Naive thymus-derived CD4-positive, alpha-beta T cell (primary cell): ENCODE measurements around the gene TNFRSF1B. TPM values are rescaled to one million over a fixed set of nuclear protein-coding genes. Genes with fewer than 3 reads are reported as not detected.

Source experiments
- ATAC-seq: fragments of 150-1000 bp; cut with Tn5 transposase; 2 replicates; pipeline ENCODE4 v1.10.0; 2021; ENCODE audit warnings: mild to moderate bottlenecking, moderate library complexity
- CTCF ChIA-PET: fragments of 350-600 bp; sonication (Branson Sonifier 250); formaldehyde crosslinking; loops from one replicate; lab custom pipeline; 2021; ENCODE audit warnings: antibody characterized with exemption; lab: Charles Lee
- POLR2A ChIA-PET: fragments of 350-600 bp; sonication (Branson Sonifier 250); formaldehyde crosslinking; loops from one replicate; lab custom pipeline; 2021; ENCODE audit warnings: antibody characterized with exemption, inconsistent platforms; lab: Charles Lee
- DNase-seq, 9 donors: peaks; one replicate each; pipeline versions ENCODE4 v3.0.0 to v3.0.0-alpha.2; 2020 to 2022; ENCODE audit warnings: mixed read lengths in 1 of 9
- H3K27ac ChIP-seq: one replicate; pipeline ENCODE4 v1.7.0; 2013; ENCODE audit warnings: mild to moderate bottlenecking, low read depth, low read length, moderate library complexity
- H3K27me3 ChIP-seq, 2 donors: one replicate each; pipeline ENCODE4 v1.7.0; 2013; ENCODE audit warnings: low read length in 2 of 2, mild to moderate bottlenecking in 2 of 2, moderate library complexity in 2 of 2; ENCODE audit not compliant: control insufficient read depth in 2 of 2, insufficient read depth in 2 of 2
- H3K36me3 ChIP-seq, 3 experiments: 1 replicate in 2 of 3; 2 replicates in 1 of 3; pipeline ENCODE4 v1.7.0; 2013; ENCODE audit warnings: low read length in 3 of 3, mild to moderate bottlenecking in 3 of 3, moderate library complexity in 1 of 3; ENCODE audit not compliant: insufficient read depth in 3 of 3, control insufficient read depth in 2 of 3
- H3K4me1 ChIP-seq, 2 donors: one replicate each; pipeline ENCODE4 v1.7.0; 2013; ENCODE audit warnings: low read length in 2 of 2, mild to moderate bottlenecking in 2 of 2, moderate library complexity in 1 of 2; ENCODE audit not compliant: control insufficient read depth in 2 of 2, insufficient read depth in 2 of 2
- H3K4me3 ChIP-seq: 2 replicates; pipeline ENCODE4 v1.7.0; 2013; ENCODE audit warnings: mild to moderate bottlenecking, low read length
- H3K9me3 ChIP-seq, 3 experiments: 1 replicate in 2 of 3; 2 replicates in 1 of 3; pipeline ENCODE4 v1.7.0; 2013; ENCODE audit warnings: low read length in 3 of 3; ENCODE audit not compliant: control insufficient read depth in 2 of 3
- H3K27ac Mint-ChIP-seq, 9 donors: one replicate each; pipeline ENCODE4 v1.8.0; 2020 to 2022; ENCODE audit warnings: mixed read lengths in 9 of 9, mild to moderate bottlenecking in 8 of 9, moderate library complexity in 5 of 9, inconsistent platforms in 2 of 9
- H3K27me3 Mint-ChIP-seq, 5 donors: one replicate each; pipeline ENCODE4 v1.8.0; 2021 to 2022; ENCODE audit warnings: mixed read lengths in 5 of 5, mild to moderate bottlenecking in 1 of 5
- H3K36me3 Mint-ChIP-seq, 5 donors: one replicate each; pipeline ENCODE4 v1.8.0; 2020 to 2022; ENCODE audit warnings: mixed read lengths in 5 of 5, mild to moderate bottlenecking in 3 of 5, inconsistent platforms in 1 of 5
- H3K4me1 Mint-ChIP-seq, 7 donors: one replicate each; pipeline ENCODE4 v1.8.0; 2020 to 2022; ENCODE audit warnings: mixed read lengths in 7 of 7, mild to moderate bottlenecking in 3 of 7, inconsistent platforms in 1 of 7
- H3K4me3 Mint-ChIP-seq, 10 donors: one replicate each; pipeline ENCODE4 v1.8.0; 2020 to 2022; ENCODE audit warnings: mild to moderate bottlenecking in 10 of 10, mixed read lengths in 10 of 10, moderate library complexity in 6 of 10, inconsistent platforms in 2 of 10
- H3K9me3 Mint-ChIP-seq, 11 donors: one replicate each; pipeline ENCODE4 v1.8.0; 2020 to 2022; ENCODE audit warnings: mixed read lengths in 11 of 11, mild to moderate bottlenecking in 4 of 11, inconsistent platforms in 1 of 11, moderate library complexity in 1 of 11
- intact Hi-C, 2 donors: fragments of 100-400 bp; cut with micrococcal nuclease; formaldehyde crosslinking; loops; one replicate each; pipeline ENCODE4 v1.15.1; 2023
- polyA plus RNA-seq, 2 donors: library from polyadenylated mRNA; unstranded; fragments of 300-500 nt; fragmentation: Illumina TruSeq; gene quantifications; one replicate each; pipeline ENCODE4 v1.2.3, GENCODE V29; 2021
- total RNA-seq, 6 experiments: library from RNA in 5 of 6; stranded (reverse) in 5 of 6; gene quantifications; 1 replicate in 5 of 6; 2 replicates in 1 of 6; pipeline ENCODE4 v1.2.3 and lab custom pipeline; 2021 to 2026

The TNFRSF1B gene
- total and polyA plus RNA-seq, 7 experiments from 2014 or later = 30.1 to 278 (median 48.2) TPM

DNA sequence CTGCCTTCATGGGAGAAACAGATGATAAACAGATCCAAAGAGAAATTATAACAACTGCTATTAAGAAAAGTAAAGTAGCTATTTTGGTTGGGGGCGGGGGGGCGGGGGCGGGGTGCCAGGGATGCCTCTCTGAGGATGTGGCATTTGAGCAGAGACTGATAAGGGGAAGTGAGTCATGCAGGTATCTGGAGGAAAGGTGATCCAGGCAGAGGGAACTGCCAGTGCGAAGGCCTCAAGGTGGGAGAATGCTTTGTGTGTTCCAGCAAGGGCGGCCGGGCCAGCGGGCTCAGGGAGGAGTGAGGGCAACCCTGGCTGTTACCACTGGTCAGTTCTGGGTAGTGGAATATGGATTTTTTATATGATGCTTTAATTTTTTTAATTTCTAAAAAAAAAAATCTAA is 7.0 kb upstream of the TNFRSF1B start:
- intact Hi-C loops = loop anchor here (1.0 to 10.0 kb wide), 3 partner anchors 10 to 275 kb away; no protein-coding TSS in a partner anchor
- peak overlapping the region in 7 of 10 donors; percentile 15 to 66 (median 58) for H3K4me3 Mint-ChIP-seq

DNA sequence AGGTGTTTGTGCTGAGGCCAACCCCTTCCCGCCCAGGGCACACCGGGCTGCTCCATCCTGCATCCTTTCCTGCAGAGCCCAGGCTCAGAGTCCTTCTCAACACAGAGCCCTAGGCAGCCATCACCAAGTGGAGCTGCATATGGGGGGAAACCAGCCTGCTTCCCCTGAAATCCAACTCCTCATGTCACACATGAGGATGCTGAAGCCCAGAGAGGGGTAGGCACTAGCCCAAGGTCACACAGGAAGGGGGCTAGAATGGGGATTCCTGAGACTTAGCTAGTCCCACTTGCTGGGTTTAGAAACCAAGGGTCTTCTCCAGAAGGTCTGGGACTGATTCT is 5.5 kb upstream of the TNFRSF1B start:
- Histone ChIP-seq H3K36me3 (no peaks in the 10 kb centered on the region), H3K27ac (peak overlapping the region; percentile 20), H3K4me1 (peaks cover 49 to 76% of the 10 kb centered on the region in 2 donors), H3K9me3 (no peaks in the 10 kb centered on the region), H3K27me3 (no peaks in the 10 kb centered on the region), H3K4me3 (no peak overlapping the region)
- peaks cover 0 to 5% (median 0%) of the 10 kb centered on the region in 5 donors for H3K36me3 Mint-ChIP-seq
- H3K27ac Mint-ChIP-seq = peak overlapping the region in 4 of 9 donors; percentile 61 to 96 (median 72)
- H3K4me3 Mint-ChIP-seq = peak overlapping the region in 7 of 10 donors; percentile 37 to 82 (median 45)
- peaks cover 63 to 86% (median 66%) of the 10 kb centered on the region in 7 donors for H3K4me1 Mint-ChIP-seq
- H3K27me3 Mint-ChIP-seq = no peaks in the 10 kb centered on the region
- ATAC-seq = no peak
- intact Hi-C loops = loop anchor here in 1 of 2 donors (1.0 to 2.0 kb wide), 2 partner anchors 14 to 17 kb away; no protein-coding TSS in a partner anchor
- peaks cover 0 to 2% (median 0%) of the 10 kb centered on the region in 11 donors for H3K9me3 Mint-ChIP-seq
- DNase-seq = no peak
- ChIA-PET POLR2A (interaction anchor here (0.7 to 5.0 kb wide), 7 partner anchors 8 to 36 kb away, joined by 3 to 76 read pairs (median 3); no protein-coding TSS in a partner anchor), CTCF (interaction anchor here (0.6 to 1.6 kb wide), 2 partner anchors 9 to 24 kb away, joined by 4 read pairs; no protein-coding TSS in a partner anchor)

More for the DNA sequence above, 7.0 kb upstream of the TNFRSF1B start:
- Histone ChIP-seq H3K27me3 (no peaks in the 10 kb centered on the region), H3K36me3 (no peaks in the 10 kb centered on the region), H3K27ac (no peak overlapping the region), H3K4me3 (no peak overlapping the region), H3K9me3 (no peaks in the 10 kb centered on the region), H3K4me1 (peaks cover 49 to 64% of the 10 kb centered on the region in 2 donors)
- ChIA-PET POLR2A (interaction anchor here (0.6 to 5.0 kb wide), 6 partner anchors 8 to 47 kb away, joined by 3 to 76 read pairs (median 6); no protein-coding TSS in a partner anchor), CTCF (interaction anchor here (0.6 to 1.5 kb wide), 5 partner anchors 9 to 35 kb away, joined by 3 to 9 read pairs (median 4); no protein-coding TSS in a partner anchor)
- DNase-seq (peak in 2 of 9 donors; percentile 25 to 60), ATAC-seq (no peak)
- Mint-ChIP-seq H3K9me3 (peaks cover 0 to 2% (median 0%) of the 10 kb centered on the region in 11 donors), H3K36me3 (peaks cover 0 to 11% (median 0%) of the 10 kb centered on the region in 5 donors), H3K27ac (peak overlapping the region in 7 of 9 donors; percentile 44 to 89 (median 66)), H3K4me1 (peaks cover 71 to 88% (median 75%) of the 10 kb centered on the region in 7 donors), H3K27me3 (no peaks in the 10 kb centered on the region)

DNA sequence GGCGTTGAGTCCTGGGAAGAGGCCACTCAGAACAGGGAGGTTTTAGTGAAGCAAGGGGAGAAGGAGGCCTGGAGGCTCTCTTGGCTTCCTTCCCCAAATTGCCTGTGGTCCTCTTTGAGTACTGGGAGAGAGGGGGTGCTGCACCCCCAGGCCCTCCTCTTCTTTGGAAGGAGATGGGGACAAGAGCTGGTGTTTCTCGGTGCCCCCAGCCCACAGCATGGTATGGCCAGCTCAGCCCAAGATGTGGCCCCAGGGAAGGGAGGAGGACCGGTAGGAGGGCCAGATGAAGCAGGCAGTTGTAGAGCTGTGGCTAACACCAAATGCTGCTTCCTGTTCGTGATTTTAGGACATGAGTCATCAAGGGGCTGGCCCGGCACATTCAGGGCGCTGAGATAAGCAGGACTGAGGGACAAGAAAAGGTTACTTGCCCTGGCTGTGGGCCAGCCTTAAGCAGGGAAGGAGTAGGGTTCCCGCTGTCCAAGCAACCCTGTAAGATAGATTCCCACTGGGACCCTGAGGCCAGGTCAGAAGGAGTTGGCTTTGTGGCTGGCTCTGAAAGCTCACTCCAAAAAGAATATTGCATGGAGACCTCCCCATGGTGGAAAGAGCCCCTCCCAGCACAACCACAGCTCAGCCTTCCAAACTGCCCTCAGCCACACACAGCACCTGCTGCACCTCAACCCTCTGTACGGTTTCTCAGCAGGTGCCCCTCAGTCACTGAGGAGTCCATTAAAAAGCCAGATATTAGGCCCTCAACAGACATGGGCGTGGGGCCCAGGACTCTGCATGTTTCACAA is 4.9 kb upstream of the TNFRSF1B start:
- Histone ChIP-seq H3K4me1 (peaks cover 49 to 74% of the 10 kb centered on the region in 2 donors), H3K9me3 (no peaks in the 10 kb centered on the region), H3K36me3 (no peaks in the 10 kb centered on the region), H3K27me3 (no peaks in the 10 kb centered on the region), H3K27ac (peak overlapping the region; percentile 20), H3K4me3 (peak overlapping the region; percentile 38)
- Mint-ChIP-seq H3K4me3 (peak overlapping the region in 7 of 10 donors; percentile 37 to 82 (median 53)), H3K27ac (peak overlapping the region in 6 of 9 donors; percentile 4 to 96 (median 72)), H3K36me3 (peaks cover 0 to 3% (median 0%) of the 10 kb centered on the region in 5 donors), H3K9me3 (peaks cover 0 to 2% (median 0%) of the 10 kb centered on the region in 11 donors), H3K4me1 (peaks cover 60 to 87% (median 65%) of the 10 kb centered on the region in 7 donors), H3K27me3 (no peaks in the 10 kb centered on the region)
- ChIA-PET POLR2A (interaction anchor here (0.7 to 5.0 kb wide), 10 partner anchors 8 to 37 kb away, joined by 3 to 76 read pairs (median 4); no protein-coding TSS in a partner anchor), CTCF (interaction anchor here (0.6 to 1.6 kb wide), 4 partner anchors 9 to 37 kb away, joined by 3 to 4 read pairs (median 4); no protein-coding TSS in a partner anchor)
- intact Hi-C loops = loop anchor here (1.0 to 2.0 kb wide), 3 partner anchors 15 to 17 kb away; no protein-coding TSS in a partner anchor
- ATAC-seq = peak; percentile 87
- DNase-seq = peak in 2 of 9 donors; percentile 36 to 74

DNA sequence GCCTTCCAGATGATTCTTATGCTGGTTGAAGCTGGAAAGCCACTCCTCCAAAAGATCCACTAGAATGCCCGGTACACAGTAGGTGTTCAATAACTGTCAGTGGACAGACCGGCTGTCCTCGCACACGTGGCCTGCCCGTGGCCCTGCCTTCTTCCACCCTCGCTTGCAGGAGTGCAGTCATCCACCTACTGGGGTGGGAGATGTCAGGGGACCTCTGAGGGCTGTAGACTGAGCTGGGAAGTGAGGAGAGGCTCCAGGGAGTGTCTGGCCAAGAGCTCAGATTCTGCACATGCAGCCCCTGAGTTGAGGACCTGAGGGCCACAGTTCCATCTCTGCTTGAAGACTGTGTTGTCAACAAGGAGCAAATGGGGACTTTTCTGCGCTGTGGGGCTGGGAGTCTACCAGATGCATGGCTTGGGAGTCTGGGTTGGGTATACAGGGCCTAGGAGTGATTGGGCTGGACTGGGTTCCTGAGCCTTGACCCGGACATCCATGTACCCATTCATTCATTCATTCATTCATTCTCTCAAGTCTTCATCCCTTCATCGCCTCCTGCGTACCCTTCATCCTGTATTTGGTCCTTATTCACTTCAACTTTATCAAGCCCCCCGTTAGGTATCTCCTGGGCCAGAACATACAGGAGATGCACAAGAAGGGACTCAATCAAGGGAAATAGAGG is 4.2 kb upstream of the TNFRSF1B start:
- intact Hi-C loops = loop anchor here in 1 of 2 donors (1.0 kb wide), 1 partner anchor 17 kb away; no protein-coding TSS in a partner anchor

DNA sequence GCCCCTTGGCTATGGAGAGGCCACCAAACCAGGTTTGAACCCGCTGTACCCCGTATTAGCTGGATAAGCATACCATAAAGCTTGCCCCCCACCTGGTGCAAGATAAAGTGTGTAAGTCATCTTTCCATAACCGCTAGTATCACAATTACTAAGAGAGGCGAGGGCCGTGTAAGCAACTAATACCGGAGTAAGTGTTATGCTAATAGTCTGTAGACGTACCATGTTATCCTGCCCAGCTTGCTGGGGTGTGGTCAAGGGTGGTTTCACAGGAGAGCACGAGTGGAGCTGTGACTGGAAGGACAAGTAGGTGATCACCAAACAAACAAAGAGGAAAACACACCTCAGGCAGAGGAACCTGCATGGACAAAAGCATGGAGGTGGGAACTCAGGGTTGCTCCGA is 3.6 kb upstream of the TNFRSF1B start:
- peak overlapping the region in 1 of 10 donors; percentile 82 for H3K4me3 Mint-ChIP-seq

More for the DNA sequence above, 4.2 kb upstream of the TNFRSF1B start:
- Histone ChIP-seq H3K36me3 (no peaks in the 10 kb centered on the region), H3K4me1 (peaks cover 43 to 67% of the 10 kb centered on the region in 2 donors), H3K9me3 (no peaks in the 10 kb centered on the region), H3K27me3 (no peaks in the 10 kb centered on the region), H3K4me3 (peak overlapping the region; percentile 38), H3K27ac (no peak overlapping the region)
- DNase-seq (no peak), ATAC-seq (no peak)
- ChIA-PET POLR2A (interaction anchor here (0.7 to 5.0 kb wide), 7 partner anchors 10 to 25 kb away, joined by 3 to 76 read pairs (median 6); no protein-coding TSS in a partner anchor), CTCF (interaction anchor here (1.1 to 1.6 kb wide), 3 partner anchors 9 to 38 kb away, joined by 3 to 4 read pairs (median 4); no protein-coding TSS in a partner anchor)
- Mint-ChIP-seq H3K4me1 (peaks cover 55 to 81% (median 60%) of the 10 kb centered on the region in 7 donors), H3K27ac (peak overlapping the region in 5 of 9 donors; percentile 26 to 96 (median 39)), H3K4me3 (peak overlapping the region in 5 of 10 donors; percentile 43 to 82 (median 53)), H3K9me3 (peaks cover 0 to 2% (median 0%) of the 10 kb centered on the region in 11 donors), H3K27me3 (no peaks in the 10 kb centered on the region), H3K36me3 (peaks cover 0 to 5% (median 0%) of the 10 kb centered on the region in 5 donors)

More for the DNA sequence above, 3.6 kb upstream of the TNFRSF1B start:
- intact Hi-C loops = no loop called here
- POLR2A ChIA-PET = interaction anchor here (0.7 to 5.0 kb wide), 4 partner anchors 12 to 20 kb away, joined by 3 to 76 read pairs (median 6); no protein-coding TSS in a partner anchor
- DNase-seq (no peak), ATAC-seq (no peak)
- Histone ChIP-seq H3K27me3 (no peaks in the 10 kb centered on the region), H3K4me3 (no peak overlapping the region), H3K4me1 (peaks cover 41 to 61% of the 10 kb centered on the region in 2 donors), H3K27ac (no peak overlapping the region), H3K9me3 (no peaks in the 10 kb centered on the region), H3K36me3 (no peaks in the 10 kb centered on the region)
- H3K4me1 Mint-ChIP-seq = peaks cover 55 to 80% (median 60%) of the 10 kb centered on the region in 7 donors
- peaks cover 0 to 2% (median 0%) of the 10 kb centered on the region in 11 donors for H3K9me3 Mint-ChIP-seq
- CTCF ChIA-PET = interaction anchor here (0.5 to 1.4 kb wide), 4 partner anchors 9 to 413 kb away, joined by 3 to 4 read pairs (median 3); no protein-coding TSS in a partner anchor
- H3K27ac Mint-ChIP-seq = peak overlapping the region in 5 of 9 donors; percentile 26 to 96 (median 39)
- H3K36me3 Mint-ChIP-seq = peaks cover 0 to 11% (median 0%) of the 10 kb centered on the region in 5 donors
- H3K27me3 Mint-ChIP-seq = no peaks in the 10 kb centered on the region
